Neural cell (in vitro differentiated cells): Measurements from ENCODE around the gene NACC2. TPM values are rescaled to one million over a fixed set of nuclear protein-coding genes. Genes with fewer than 3 reads are reported as not detected.

Experiments
- polyA plus RNA-seq: library from polyadenylated mRNA; depleted of rRNA; stranded (reverse); fragments of >200 nt; gene quantifications from 2 replicates; pipeline ENCODE4 v1.2.3, GENCODE V29; 2014

Gene NACC2
- polyA plus RNA-seq, 1 donor from 2014 or later = 1.7 TPM

Other genes starting within 250 kb of the NACC2 start
- 58.5 and 88.2 TPM in 2 replicates for gene CAMSAP1, start 187.7 kb downstream of the NACC2 start, polyA plus RNA-seq
- 89.4 and 92.3 TPM in 2 replicates for gene UBAC1, start 133.9 kb downstream of the NACC2 start, polyA plus RNA-seq
- gene TMEM250, start 23.6 kb upstream of the NACC2 start, polyA plus RNA-seq = 15.0 and 20.6 TPM in 2 replicates
- gene LHX3, start 109.8 kb upstream of the NACC2 start, polyA plus RNA-seq = not detected in 2 replicates
- 20.7 and 25.1 TPM in 2 replicates for gene QSOX2, start 150.5 kb upstream of the NACC2 start, polyA plus RNA-seq
- not detected in 2 replicates for gene CCDC187, start 208.8 kb upstream of the NACC2 start, polyA plus RNA-seq
- 117 and 148 TPM in 2 replicates for gene GPSM1, start 232.2 kb upstream of the NACC2 start, polyA plus RNA-seq